Fibroblast of lung (primary cell): ENCODE results near the gene VSIR.

Experiments used
- EZH2 ChIP-seq: IDR thresholded peaks from 2 replicates; pipeline ENCODE4 v1.5.1; 2012; ENCODE audit warnings: low read length, control low read depth, mild to moderate bottlenecking; ENCODE audit errors: missing control alignments
- TF ChIP-seq, protein P1 (sequence below), 2 donors: IDR thresholded peaks in 1 of 2; conservative IDR thresholded peaks in 1 of 2; 1 replicate in 1 of 2; 2 replicates in 1 of 2; pipeline ENCODE4 v1.5.1; 2011 to 2012; ENCODE audit warnings: low read length in 2 of 2, control low read depth in 1 of 2, inconsistent platforms in 1 of 2, low read depth in 1 of 2, mild to moderate bottlenecking in 1 of 2

DNA sequence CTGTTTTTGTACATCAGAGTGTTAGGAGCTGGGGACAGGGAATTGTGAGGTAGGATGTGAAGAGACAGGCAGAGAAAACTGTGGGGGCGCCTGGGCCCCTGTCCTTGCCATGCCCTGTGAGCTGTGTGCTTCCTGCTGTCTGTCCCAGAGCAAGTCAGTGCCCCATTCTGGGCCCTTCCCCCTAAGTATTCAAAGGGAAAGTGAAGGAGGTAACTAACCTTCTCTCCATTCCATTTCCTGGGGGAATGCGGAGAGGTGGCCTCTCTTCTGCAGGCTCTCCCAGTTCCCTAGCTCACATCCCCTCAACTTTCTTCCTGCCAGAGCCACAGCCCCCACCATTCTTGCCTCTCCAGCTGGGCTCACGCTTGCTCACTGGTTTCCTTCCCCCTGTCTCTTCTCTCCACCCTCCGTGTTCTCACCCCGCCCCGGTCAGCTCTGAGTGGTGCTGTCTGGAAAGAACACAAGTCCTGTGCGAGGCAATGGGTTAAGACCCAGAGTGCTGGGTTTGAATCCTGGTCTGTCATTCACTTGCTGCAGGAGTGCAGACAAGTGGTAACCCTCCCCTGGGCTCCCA is 9.7 kb upstream of the VSIR start:
- TF ChIP-seq, protein P1, sequence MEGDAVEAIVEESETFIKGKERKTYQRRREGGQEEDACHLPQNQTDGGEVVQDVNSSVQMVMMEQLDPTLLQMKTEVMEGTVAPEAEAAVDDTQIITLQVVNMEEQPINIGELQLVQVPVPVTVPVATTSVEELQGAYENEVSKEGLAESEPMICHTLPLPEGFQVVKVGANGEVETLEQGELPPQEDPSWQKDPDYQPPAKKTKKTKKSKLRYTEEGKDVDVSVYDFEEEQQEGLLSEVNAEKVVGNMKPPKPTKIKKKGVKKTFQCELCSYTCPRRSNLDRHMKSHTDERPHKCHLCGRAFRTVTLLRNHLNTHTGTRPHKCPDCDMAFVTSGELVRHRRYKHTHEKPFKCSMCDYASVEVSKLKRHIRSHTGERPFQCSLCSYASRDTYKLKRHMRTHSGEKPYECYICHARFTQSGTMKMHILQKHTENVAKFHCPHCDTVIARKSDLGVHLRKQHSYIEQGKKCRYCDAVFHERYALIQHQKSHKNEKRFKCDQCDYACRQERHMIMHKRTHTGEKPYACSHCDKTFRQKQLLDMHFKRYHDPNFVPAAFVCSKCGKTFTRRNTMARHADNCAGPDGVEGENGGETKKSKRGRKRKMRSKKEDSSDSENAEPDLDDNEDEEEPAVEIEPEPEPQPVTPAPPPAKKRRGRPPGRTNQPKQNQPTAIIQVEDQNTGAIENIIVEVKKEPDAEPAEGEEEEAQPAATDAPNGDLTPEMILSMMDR (conservative IDR thresholded peaks at IDR 0.05 in 1 of 2, IDR thresholded peaks at IDR 0.05 in 1 of 2; ENCODE audit: low read depth in 1 of 2, low read length in 2 of 2): no peak
- no peak for TF ChIP-seq EZH2
